ENCODE data around the gene VCAN. TPM values are rescaled to one million over a fixed set of nuclear protein-coding genes. Genes with fewer than 3 reads are reported as not detected.

Gene VCAN
- total and polyA plus RNA-seq, 8 donors, result 0.84 to 69.4 (median 2.0) TPM

DNA sequence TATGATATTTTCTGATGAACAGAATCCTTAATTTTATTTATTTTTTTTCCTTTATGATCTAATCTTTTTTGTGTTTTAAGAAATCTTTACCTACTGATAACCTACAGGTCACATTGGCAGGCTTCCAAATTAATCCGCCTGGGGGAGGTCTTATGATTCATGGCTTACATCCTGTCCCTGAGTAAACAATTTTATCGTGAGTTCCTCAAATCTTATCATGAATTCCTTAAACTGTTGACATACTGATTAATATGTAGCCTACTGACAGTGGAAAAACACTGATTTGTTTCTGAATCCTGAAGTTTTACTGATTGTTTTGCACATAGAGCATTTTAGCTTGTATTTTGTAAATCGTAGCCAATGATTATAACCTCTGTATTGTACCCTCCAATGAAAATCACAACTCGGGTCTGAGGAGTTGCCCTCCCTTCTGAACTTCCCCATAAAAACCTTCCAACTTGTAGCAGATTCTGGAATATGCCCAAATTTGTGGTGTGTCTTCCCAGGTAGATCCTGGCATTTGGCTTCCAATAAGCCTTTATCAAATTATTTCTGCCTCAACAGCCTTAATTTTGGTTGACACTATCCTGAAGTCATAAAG lies 105.6 kb downstream of the VCAN start:
- FAIRE-seq (no peak), ATAC-seq (peak in 3 of 4 donors; percentile 76 to 90 (median 79)), DNase-seq (peak in 3 of 6 donors; percentile 20 to 45 (median 41))
- Histone ChIP-seq H3K27me3 (no peaks in the 10 kb centered on the region), H3K9me3 (no peaks in the 10 kb centered on the region), H3K4me3 (no peak overlapping the region), H3K36me3 (no peaks in the 10 kb centered on the region), H3K4me1 (no peaks in the 10 kb centered on the region), H3K27ac (no peak overlapping the region)
- TF ChIP-seq, protein P1, sequence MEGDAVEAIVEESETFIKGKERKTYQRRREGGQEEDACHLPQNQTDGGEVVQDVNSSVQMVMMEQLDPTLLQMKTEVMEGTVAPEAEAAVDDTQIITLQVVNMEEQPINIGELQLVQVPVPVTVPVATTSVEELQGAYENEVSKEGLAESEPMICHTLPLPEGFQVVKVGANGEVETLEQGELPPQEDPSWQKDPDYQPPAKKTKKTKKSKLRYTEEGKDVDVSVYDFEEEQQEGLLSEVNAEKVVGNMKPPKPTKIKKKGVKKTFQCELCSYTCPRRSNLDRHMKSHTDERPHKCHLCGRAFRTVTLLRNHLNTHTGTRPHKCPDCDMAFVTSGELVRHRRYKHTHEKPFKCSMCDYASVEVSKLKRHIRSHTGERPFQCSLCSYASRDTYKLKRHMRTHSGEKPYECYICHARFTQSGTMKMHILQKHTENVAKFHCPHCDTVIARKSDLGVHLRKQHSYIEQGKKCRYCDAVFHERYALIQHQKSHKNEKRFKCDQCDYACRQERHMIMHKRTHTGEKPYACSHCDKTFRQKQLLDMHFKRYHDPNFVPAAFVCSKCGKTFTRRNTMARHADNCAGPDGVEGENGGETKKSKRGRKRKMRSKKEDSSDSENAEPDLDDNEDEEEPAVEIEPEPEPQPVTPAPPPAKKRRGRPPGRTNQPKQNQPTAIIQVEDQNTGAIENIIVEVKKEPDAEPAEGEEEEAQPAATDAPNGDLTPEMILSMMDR (IDR thresholded peaks at IDR 0.05), result no peak
- 6 to 7% methylated on average over 4 of the region's 4 CpGs for WGBS, 2 donors
- intact Hi-C loops (cut with DNase I), result no loop called here

DNA sequence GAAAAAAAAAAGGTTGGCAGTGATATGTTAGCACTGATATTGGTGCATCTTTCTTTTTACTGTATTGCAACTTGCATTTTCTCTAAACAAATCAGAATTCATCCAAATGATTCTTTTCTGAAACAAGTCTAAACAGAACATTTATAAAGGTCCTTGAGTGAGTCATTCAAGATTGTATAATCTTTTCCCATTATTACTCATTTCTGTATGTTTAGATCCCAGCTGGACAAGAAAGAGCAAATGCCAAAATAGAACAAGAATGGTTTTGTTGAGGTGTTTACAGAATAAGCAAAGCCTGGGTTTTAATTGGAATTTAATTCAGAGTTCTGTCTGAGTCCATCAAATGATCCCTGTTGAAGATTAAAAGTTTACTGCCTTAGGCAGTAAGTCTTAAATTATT lies 112.3 kb downstream of the VCAN start:
- Histone ChIP-seq H3K27me3 (no peaks in the 10 kb centered on the region), H3K4me1 (no peaks in the 10 kb centered on the region), H3K36me3 (no peaks in the 10 kb centered on the region), H3K9me3 (no peaks in the 10 kb centered on the region), H3K4me3 (no peak overlapping the region), H3K27ac (no peak overlapping the region)
- DNase-seq (no peak), FAIRE-seq (no peak), ATAC-seq (no peak)
- intact Hi-C loops (cut with DNase I), result no loop called here
- TF ChIP-seq, protein P1 (IDR thresholded peaks at IDR 0.05), result no peak

DNA sequence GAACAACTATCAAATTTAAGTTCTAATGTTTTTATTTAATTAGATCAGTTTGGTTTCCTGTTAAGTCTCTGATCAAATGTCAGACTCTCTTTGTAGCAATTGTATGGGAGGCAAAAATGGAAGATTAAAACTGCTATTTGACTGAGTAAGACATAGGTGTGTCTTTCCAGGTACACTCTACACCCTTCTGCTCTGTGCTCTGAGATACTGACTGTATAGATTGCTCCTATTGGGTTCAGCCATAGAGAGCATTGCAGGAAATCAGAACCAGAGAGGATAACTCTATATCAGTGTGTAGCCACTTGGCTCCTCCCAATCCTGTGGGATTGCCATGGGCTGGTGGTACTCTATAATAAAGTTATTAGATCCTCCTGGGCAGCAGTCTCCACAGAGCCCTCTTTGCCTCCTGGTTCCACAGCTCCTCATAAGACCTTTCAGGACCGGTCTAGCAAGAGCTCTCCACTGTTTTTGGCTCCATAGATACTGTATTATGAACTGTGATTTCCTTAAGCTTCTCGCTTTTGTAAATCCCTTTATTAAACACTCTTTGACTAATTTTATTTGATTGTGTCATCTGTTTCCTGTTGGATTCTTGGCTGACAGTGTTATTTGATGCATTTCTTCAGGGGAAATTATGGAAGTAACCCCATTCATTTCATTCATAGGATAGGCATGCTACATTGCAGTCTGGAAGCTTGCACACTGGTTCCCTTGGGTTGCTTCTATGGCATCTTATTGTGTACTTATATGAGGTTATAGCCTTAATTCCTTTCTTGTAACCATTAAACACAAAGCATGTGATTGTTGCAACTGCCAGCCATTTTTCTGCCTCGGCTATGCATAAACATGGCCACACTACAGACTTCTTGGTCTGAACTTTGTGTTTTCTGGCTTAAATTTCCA lies 115.6 kb downstream of the VCAN start:
- DNase-seq, result no peak
- no peak overlapping the region for H3K4me3 ChIP-seq
- no peaks in the 10 kb centered on the region for H3K4me1 ChIP-seq
- WGBS, 2 donors, result 66 to 70% methylated on average over 3 of the region's 3 CpGs
- H3K27ac ChIP-seq, result no peak overlapping the region
- H3K9me3 ChIP-seq, result no peaks in the 10 kb centered on the region
- TF ChIP-seq, protein P1 (IDR thresholded peaks at IDR 0.05), result no peak
- H3K27me3 ChIP-seq, result no peaks in the 10 kb centered on the region
- peak in 1 of 4 donors; percentile 11 for ATAC-seq
- H3K36me3 ChIP-seq, result no peaks in the 10 kb centered on the region
- FAIRE-seq, result no peak
- intact Hi-C loops (cut with DNase I), result no loop called here

DNA sequence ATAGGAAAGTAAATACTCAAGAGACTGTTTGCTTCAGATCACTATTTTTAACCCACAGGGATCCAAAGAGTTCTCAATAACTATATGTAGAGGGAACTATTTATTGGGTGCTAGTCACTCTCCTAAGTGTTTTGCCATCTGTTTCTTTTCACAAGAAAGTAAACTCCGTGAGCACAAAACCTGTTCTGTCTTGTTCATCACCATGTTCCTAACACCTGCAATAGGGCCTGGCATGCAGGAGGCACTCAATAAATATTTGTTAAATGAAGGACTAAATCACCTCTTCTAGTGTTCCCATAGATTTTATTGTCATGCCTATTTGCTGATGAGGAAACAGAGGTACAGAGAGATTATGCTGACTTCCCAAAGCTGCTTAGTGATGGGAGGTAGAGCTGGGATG lies 118.2 kb downstream of the VCAN start:
- DNase-seq (no peak), ATAC-seq (peak in 1 of 4 donors; percentile 11), FAIRE-seq (no peak)
- H3K27ac ChIP-seq, result no peak overlapping the region
- no peaks in the 10 kb centered on the region for H3K27me3 ChIP-seq
- H3K4me1 ChIP-seq, result no peaks in the 10 kb centered on the region
- no peaks in the 10 kb centered on the region for H3K36me3 ChIP-seq
- TF ChIP-seq, protein P1 (IDR thresholded peaks at IDR 0.05), result no peak
- intact Hi-C loops (cut with DNase I), result no loop called here
- 10 to 26% methylated on average over 1 of the region's 1 CpG for WGBS, 2 donors
- no peaks in the 10 kb centered on the region for H3K9me3 ChIP-seq
- H3K4me3 ChIP-seq, result no peak overlapping the region

DNA sequence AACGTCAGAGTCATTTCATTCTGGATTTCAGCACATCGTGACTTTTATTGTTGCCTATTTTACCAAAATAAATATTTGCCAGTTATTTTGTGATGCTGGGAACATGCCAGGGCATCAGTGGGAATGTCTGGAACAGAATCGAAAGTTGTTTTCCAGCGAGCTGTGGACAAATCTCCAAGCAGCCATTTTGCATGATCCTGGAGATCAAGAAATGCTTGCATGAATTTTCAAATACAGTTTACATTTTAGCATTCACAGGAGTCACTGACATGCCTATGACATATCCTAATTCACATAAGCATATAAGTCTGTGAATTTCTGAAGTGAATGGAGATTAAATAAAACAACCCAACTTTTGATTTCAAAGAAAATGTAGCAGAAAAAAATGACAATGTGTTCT lies 119.4 kb downstream of the VCAN start:
- intact Hi-C loops (cut with DNase I), result no loop called here
- Histone ChIP-seq H3K27me3 (no peaks in the 10 kb centered on the region), H3K4me3 (no peak overlapping the region), H3K27ac (no peak overlapping the region), H3K4me1 (no peaks in the 10 kb centered on the region), H3K9me3 (no peaks in the 10 kb centered on the region), H3K36me3 (no peaks in the 10 kb centered on the region)
- WGBS, 2 donors, result 72 to 82% methylated on average over 4 of the region's 4 CpGs
- TF ChIP-seq, protein P1 (IDR thresholded peaks at IDR 0.05), result no peak
- DNase-seq (no peak), ATAC-seq (no peak), FAIRE-seq (no peak)
